Ishikawa (cell line): ENCODE measurements around the gene ANKRD35.

Experiments
- NFIC ChIP-seq: IDR thresholded peaks from 2 replicates; pipeline ENCODE4 v1.6.1; 2012
- RAD21 ChIP-seq: IDR thresholded peaks from 2 replicates; pipeline ENCODE4 v1.6.1; 2012; ENCODE audit warnings: low read depth

- TF ChIP-seq RAD21 (no peak), NFIC (no peak)
These were observed 7.8 kb upstream of the ANKRD35 start for GRCh38 chr1:145893306-145894055.
